Upper lobe of left lung (tissue), 6 donors: ENCODE measurements around the gene SSRP1. TPM values are rescaled to one million over a fixed set of nuclear protein-coding genes. Genes with fewer than 3 reads are reported as not detected.
"Not testable (repeated sequence)": the region's sequence is repeated elsewhere in the genome, so short reads cannot be mapped to it uniquely, and the experiment has no call there.

Experiments
- ATAC-seq, 2 donors: fragments of 200-7000 bp; cut with Tn5 transposase; one replicate each; pipeline ENCODE4 v1.9.1; 2022; ENCODE audit warnings: mild to moderate bottlenecking in 2 of 2, moderate library complexity in 2 of 2; ENCODE audit not compliant: low FRiP score in 2 of 2
- DNase-seq, 2 donors: peaks; one replicate each; pipeline ENCODE4 v3.0.0-alpha.2; 2019 to 2020
- H3K27ac ChIP-seq, 4 donors: fragments of 200-600 bp; sonication (generic); one replicate each; pipeline ENCODE4 v1.5.1; 2016 to 2019
- H3K27me3 ChIP-seq, 4 donors: fragments of 200-600 bp; sonication (generic); one replicate each; pipeline ENCODE4 v1.5.1; 2017 to 2019
- H3K36me3 ChIP-seq, 4 donors: fragments of 200-600 bp; sonication (generic); one replicate each; pipeline ENCODE4 v1.5.1; 2016 to 2019
- H3K4me1 ChIP-seq, 4 donors: fragments of 200-600 bp; sonication (generic); one replicate each; pipeline ENCODE4 v1.5.1; 2018 to 2019
- H3K4me3 ChIP-seq, 4 donors: fragments of 200-600 bp; sonication (generic); one replicate each; pipeline ENCODE4 v1.5.1; 2017 to 2019; ENCODE audit warnings: mild to moderate bottlenecking in 2 of 4, moderate library complexity in 1 of 4
- H3K9me3 ChIP-seq, 4 donors: fragments of 200-600 bp; sonication (generic); one replicate each; pipeline ENCODE4 v1.5.1; 2018 to 2019
- CTCF ChIP-seq, 6 experiments: fragments of 450-650 bp in 4 of 6; fragments of 200-600 bp in 2 of 6; sonication (generic) in 2 of 6; IDR thresholded peaks; one replicate each; pipeline ENCODE4 v1.5.1; 2016 to 2019; ENCODE audit warnings: antibody characterized with exemption in 6 of 6
- EP300 ChIP-seq, 4 donors: sonication (generic); formaldehyde crosslinking; IDR thresholded peaks; one replicate each; pipeline ENCODE4 v1.5.1; 2017; ENCODE audit warnings: antibody characterized with exemption in 4 of 4, control low read depth in 2 of 4
- POLR2A ChIP-seq, 4 donors: fragments of 450-650 bp; IDR thresholded peaks; one replicate each; pipeline ENCODE4 v1.5.1; 2016 to 2017; ENCODE audit warnings: antibody characterized with exemption in 4 of 4, mild to moderate bottlenecking in 2 of 4
- POLR2AphosphoS5 ChIP-seq, 2 donors: sonication (generic); formaldehyde crosslinking; IDR thresholded peaks; one replicate each; pipeline ENCODE4 v1.5.1; 2017; ENCODE audit warnings: antibody characterized with exemption in 2 of 2
- WGBS, 2 donors: methylation state at CpG; one replicate each; pipeline ENCODE4 v1.1.5; 2017 to 2018; 5-methylcytosine and 5-hydroxymethylcytosine counted together
- total RNA-seq, 6 donors: library from RNA; depleted of rRNA in 4 of 6; stranded (reverse); fragments of >200 nt in 4 of 6; gene quantifications; one replicate each; pipeline versions ENCODE4 v1.1.0 to v1.2.1, GENCODE V29; 2016 to 2021
- donor health status: DM: no; HTN: no; CAD: no; lungs with moderate emphysema.
- donor health status: DM: no; HTN: yes; CAD: no; lungs with severe emphysema.

Gene SSRP1
- total RNA-seq, 6 donors from 2014 or later = 48.2 to 89.6 (median 65.5) TPM

GRCh38 chr11:57288771-57289579 is 46.7 kb downstream of the SSRP1 start:
- no peaks in the 10 kb centered on the region for H3K9me3 ChIP-seq
- no peaks in the 10 kb centered on the region for H3K36me3 ChIP-seq
- DNase-seq (no peak), ATAC-seq (no peak)
- H3K27me3 ChIP-seq = no peaks in the 10 kb centered on the region
- WGBS, 2 donors = 24 to 36% methylated on average over 11 of the region's 11 CpGs
- H3K27ac ChIP-seq = peak overlapping the region in 2 of 4 donors; percentile 18 to 67
- no peak overlapping the region for H3K4me3 ChIP-seq
- TF ChIP-seq POLR2A (IDR thresholded peaks at IDR 0.05) (no peak), POLR2AphosphoS5 (IDR thresholded peaks at IDR 0.05) (no peak), CTCF (IDR thresholded peaks at IDR 0.05) (no peak), EP300 (IDR thresholded peaks at IDR 0.05) (no peak)
- H3K4me1 ChIP-seq = peaks cover 4 to 14% (median 9%) of the 10 kb centered on the region in 4 donors

- TF ChIP-seq POLR2A (IDR thresholded peaks at IDR 0.05) (no peak), POLR2AphosphoS5 (IDR thresholded peaks at IDR 0.05) (no peak), EP300 (IDR thresholded peaks at IDR 0.05) (no peak), CTCF (IDR thresholded peaks at IDR 0.05) (no peak)
- H3K27me3 ChIP-seq = no peaks in the 10 kb centered on the region
- H3K36me3 ChIP-seq = no peaks in the 10 kb centered on the region
Observed at GRCh38 chr11:57287884-57288283, 47.8 kb downstream of the SSRP1 start.

DNA sequence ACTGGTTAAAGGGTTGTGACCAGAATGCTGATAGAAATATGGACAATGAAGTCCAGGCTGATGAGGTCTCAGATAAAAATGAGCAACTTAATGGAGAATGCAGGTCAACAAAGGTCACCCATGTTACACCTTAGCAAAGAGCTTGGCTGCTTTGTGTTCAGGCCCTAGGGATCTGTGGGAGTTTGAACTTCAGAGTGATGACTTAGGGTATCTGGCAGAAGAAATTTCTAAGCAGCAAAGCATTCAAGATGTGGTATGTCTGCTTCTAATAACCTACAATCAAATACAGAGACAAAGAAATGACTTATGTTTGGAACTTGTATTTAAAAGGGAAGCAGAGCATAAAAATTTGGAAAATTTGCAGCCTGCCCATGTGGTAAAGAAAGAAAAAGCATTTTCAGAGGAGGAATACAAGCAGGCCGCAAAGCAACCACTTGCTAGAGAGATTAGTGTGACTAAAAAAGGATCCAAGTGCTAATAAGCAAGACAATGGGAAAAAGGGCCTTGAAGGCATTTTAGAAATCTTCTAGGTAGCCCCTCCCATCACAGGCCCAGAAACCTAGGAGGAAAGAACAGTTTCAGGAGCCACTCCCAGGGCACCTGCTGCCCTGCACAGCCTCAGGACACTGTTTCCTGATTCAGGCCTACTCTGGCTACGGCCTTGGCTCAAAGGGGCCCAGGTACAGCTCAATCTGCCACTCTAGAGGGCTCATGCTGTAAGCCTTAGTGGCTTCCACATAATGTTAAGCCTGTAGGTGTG is 52.3 kb downstream of the SSRP1 start:
- no peaks in the 10 kb centered on the region for H3K36me3 ChIP-seq
- no peak overlapping the region for H3K27ac ChIP-seq
- no peak for ATAC-seq
- H3K9me3 ChIP-seq = no peaks in the 10 kb centered on the region
- DNase-seq = no peak
- peaks cover 4 to 10% (median 8%) of the 10 kb centered on the region in 4 donors for H3K4me1 ChIP-seq
- H3K27me3 ChIP-seq = no peaks in the 10 kb centered on the region
- TF ChIP-seq POLR2AphosphoS5 (IDR thresholded peaks at IDR 0.05) (no peak), POLR2A (IDR thresholded peaks at IDR 0.05) (no peak)
- no peak overlapping the region for H3K4me3 ChIP-seq
- WGBS, 2 donors = 76 to 86% methylated on average over 2 of the region's 2 CpGs

More at GRCh38 chr11:57287884-57288283, 47.8 kb downstream of the SSRP1 start:
- DNase-seq (no peak), ATAC-seq (no peak)
- WGBS, 2 donors = 96 to 99% methylated on average over 3 of the region's 3 CpGs
- Histone ChIP-seq H3K4me3 (no peak overlapping the region), H3K27ac (no peak overlapping the region), H3K4me1 (peaks cover 4 to 10% (median 6%) of the 10 kb centered on the region in 4 donors), H3K9me3 (no peaks in the 10 kb centered on the region)

GRCh38 chr11:57281546-57281945 is 54.1 kb downstream of the SSRP1 start:
- DNase-seq, H3K4me3 ChIP-seq, H3K36me3 ChIP-seq, H3K9me3 ChIP-seq, H3K27ac ChIP-seq, ATAC-seq, H3K27me3 ChIP-seq: not testable (repeated sequence)
- peaks cover 22 to 29% (median 26%) of the 10 kb centered on the region in 4 donors for H3K4me1 ChIP-seq
- WGBS, 2 donors = 83 to 92% methylated on average over 6 of the region's 6 CpGs

GRCh38 chr11:57279116-57279515 is 56.6 kb downstream of the SSRP1 start:
- WGBS, 2 donors = 96 to 98% methylated on average over 5 of the region's 5 CpGs
- no peak for DNase-seq

More at GRCh38 chr11:57279116-57279515, 56.6 kb downstream of the SSRP1 start:
- Histone ChIP-seq H3K27ac (peak overlapping the region in 2 of 4 donors; percentile 81), H3K9me3 (no peaks in the 10 kb centered on the region), H3K4me3 (no peak overlapping the region), H3K27me3 (no peaks in the 10 kb centered on the region), H3K4me1 (peaks cover 24 to 36% (median 29%) of the 10 kb centered on the region in 4 donors), H3K36me3 (no peaks in the 10 kb centered on the region)
- no peak for TF ChIP-seq EP300 (IDR thresholded peaks at IDR 0.05)
- no peak for TF ChIP-seq POLR2A (IDR thresholded peaks at IDR 0.05)
- no peak for TF ChIP-seq CTCF (IDR thresholded peaks at IDR 0.05)
- TF ChIP-seq POLR2AphosphoS5 (IDR thresholded peaks at IDR 0.05) = no peak
- no peak for ATAC-seq
